AG10803 (cell line): ENCODE measurements around the gene FHIP1A.
"Not testable (repeated sequence)": the region's sequence is repeated elsewhere in the genome, so short reads cannot be mapped to it uniquely, and the experiment has no call there.

Experiments used
- DNase-seq: peaks from one replicate; pipeline ENCODE4 v3.0.0; 2010; ENCODE audit warnings: low read depth
- H3K4me3 ChIP-seq: 2 replicates; pipeline ENCODE4 v1.5.1; 2011; ENCODE audit warnings: mild to moderate bottlenecking, low read length, control low read depth
- TF ChIP-seq, protein P1 (sequence below): conservative IDR thresholded peaks from 2 replicates; pipeline ENCODE4 v1.5.1; 2011; ENCODE audit warnings: mild to moderate bottlenecking, low read length, control low read depth, inconsistent platforms

The FHIP1A gene

GRCh38 chr4:151389311-151389710 is 19.7 kb upstream of the FHIP1A start:
- TF ChIP-seq, protein P1, sequence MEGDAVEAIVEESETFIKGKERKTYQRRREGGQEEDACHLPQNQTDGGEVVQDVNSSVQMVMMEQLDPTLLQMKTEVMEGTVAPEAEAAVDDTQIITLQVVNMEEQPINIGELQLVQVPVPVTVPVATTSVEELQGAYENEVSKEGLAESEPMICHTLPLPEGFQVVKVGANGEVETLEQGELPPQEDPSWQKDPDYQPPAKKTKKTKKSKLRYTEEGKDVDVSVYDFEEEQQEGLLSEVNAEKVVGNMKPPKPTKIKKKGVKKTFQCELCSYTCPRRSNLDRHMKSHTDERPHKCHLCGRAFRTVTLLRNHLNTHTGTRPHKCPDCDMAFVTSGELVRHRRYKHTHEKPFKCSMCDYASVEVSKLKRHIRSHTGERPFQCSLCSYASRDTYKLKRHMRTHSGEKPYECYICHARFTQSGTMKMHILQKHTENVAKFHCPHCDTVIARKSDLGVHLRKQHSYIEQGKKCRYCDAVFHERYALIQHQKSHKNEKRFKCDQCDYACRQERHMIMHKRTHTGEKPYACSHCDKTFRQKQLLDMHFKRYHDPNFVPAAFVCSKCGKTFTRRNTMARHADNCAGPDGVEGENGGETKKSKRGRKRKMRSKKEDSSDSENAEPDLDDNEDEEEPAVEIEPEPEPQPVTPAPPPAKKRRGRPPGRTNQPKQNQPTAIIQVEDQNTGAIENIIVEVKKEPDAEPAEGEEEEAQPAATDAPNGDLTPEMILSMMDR = no peak
- peak; percentile 82 for DNase-seq
- no peak overlapping the region for H3K4me3 ChIP-seq

DNA sequence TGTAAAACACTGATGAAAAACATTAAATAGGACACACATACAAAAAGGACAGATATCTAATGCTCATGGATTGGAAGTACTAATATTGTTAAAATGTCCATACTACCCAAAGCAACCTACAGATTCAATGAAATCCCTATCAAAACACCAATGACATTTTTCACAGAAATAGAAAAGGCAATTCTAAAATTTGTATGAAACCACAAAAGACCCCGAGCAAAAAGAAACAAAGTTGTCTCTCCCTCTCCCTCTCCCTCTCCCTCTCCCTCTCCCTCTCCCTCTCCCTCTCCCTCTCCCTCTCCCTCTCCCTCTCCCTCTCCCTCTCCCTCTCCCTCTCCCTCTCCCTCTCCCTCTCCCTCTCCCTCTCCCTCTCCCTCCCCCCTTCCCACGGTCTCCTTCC is 19.2 kb upstream of the FHIP1A start:
- H3K4me3 ChIP-seq, DNase-seq: not testable (repeated sequence)

- H3K4me3 ChIP-seq = no peak overlapping the region
- TF ChIP-seq, protein P1 = no peak
- DNase-seq = no peak
Measured at GRCh38 chr4:151395873-151396272, 13.1 kb upstream of the FHIP1A start.

- H3K4me3 ChIP-seq = no peak overlapping the region
- DNase-seq = no peak
- TF ChIP-seq, protein P1 = no peak
Measured at GRCh38 chr4:151400343-151400742, 8.6 kb upstream of the FHIP1A start.

GRCh38 chr4:151401739-151402138 is 7.2 kb upstream of the FHIP1A start:
- H3K4me3 ChIP-seq = no peak overlapping the region
- TF ChIP-seq, protein P1 = no peak
- no peak for DNase-seq

DNA sequence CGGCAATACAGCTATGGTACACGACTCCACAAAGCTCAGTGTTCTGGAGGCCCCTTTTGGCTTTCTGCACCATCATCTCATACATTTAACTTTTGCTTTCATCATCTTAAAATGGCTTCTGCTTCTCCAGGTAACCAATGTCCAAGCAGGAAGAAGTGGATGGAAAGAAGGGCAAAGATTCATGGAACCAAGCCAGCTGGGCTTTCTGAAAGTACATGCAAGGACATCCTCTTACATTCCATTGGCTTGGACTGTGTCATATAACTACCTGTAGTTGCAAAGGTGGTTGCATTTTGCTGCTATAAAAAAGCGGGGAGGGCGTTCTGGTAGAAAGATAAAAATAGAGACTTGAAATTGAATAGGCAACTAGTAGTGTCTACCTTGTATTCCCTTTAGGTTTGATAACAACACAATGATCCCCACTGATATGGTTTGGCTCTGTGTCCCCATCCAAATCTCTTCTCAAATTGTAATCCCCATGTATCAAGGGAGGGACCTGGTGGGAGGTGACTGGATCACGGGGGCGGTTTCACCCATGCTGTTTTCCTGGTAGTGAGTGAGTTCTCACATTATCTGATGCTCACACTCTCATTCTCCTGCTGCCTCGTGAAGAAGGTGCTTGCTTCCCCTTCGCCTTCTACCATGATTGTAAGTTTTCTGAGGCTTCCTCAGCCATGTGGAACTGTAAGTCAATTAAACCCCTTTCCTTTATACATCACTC is 6.7 kb upstream of the FHIP1A start:
- no peak for DNase-seq
- no peak overlapping the region for H3K4me3 ChIP-seq
- TF ChIP-seq, protein P1 = no peak

DNA sequence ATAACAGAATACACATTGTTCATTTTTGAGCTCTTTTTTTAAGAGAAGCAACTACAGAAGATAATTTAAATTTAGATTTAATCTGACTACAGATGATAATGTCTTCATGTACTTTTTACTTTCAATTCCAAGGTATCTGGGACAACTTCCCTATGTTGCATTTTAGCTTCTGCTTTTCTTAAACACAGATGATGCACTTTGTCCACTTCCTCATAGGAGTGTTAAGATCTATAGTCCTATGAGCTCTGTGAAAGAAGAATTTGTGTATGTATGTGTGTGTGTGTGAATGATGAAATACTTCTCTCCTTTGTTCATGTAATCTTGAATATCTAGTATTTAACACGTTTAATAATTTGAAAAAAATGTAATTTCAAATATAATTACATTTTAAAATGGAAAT is 5.3 kb upstream of the FHIP1A start:
- TF ChIP-seq, protein P1 = no peak
- H3K4me3 ChIP-seq = no peak overlapping the region
- DNase-seq = no peak

GRCh38 chr4:151404802-151405201 is 4.2 kb upstream of the FHIP1A start:
- not testable (repeated sequence) for DNase-seq, H3K4me3 ChIP-seq
